Natural killer cell (primary cell): ENCODE results near the gene GPBAR1. TPM values are rescaled to one million over a fixed set of nuclear protein-coding genes. Genes with fewer than 3 reads are reported as not detected.
"Not testable (repeated sequence)": the region's sequence is repeated elsewhere in the genome, so short reads cannot be mapped to it uniquely, and the experiment has no call there.

Source experiments
- ATAC-seq, 3 donors: fragments of 150-1000 bp in 2 of 3; fragments of 200-7000 bp in 1 of 3; cut with Tn5 transposase; 1 replicate in 1 of 3; 2 replicates in 2 of 3; pipeline ENCODE4 v1.10.0; 2021; ENCODE audit warnings: mild to moderate bottlenecking in 2 of 3, moderate library complexity in 2 of 3
- DNase-seq, 2 donors: peaks; one replicate each; pipeline versions ENCODE4 v3.0.0 to v3.0.0-alpha.2; 2013 to 2021; ENCODE audit warnings: mixed read lengths in 1 of 2
- H3K27ac ChIP-seq: one replicate; pipeline ENCODE4 v1.5.1; 2013; ENCODE audit warnings: mild to moderate bottlenecking, low read length
- H3K27me3 ChIP-seq: one replicate; pipeline ENCODE4 v1.6.1; 2013; ENCODE audit warnings: low read length; ENCODE audit not compliant: control insufficient read depth, insufficient read depth
- H3K36me3 ChIP-seq: one replicate; pipeline ENCODE4 v1.6.1; 2013; ENCODE audit warnings: low read length; ENCODE audit not compliant: control insufficient read depth, insufficient read depth
- H3K4me1 ChIP-seq: one replicate; pipeline ENCODE4 v1.6.1; 2013; ENCODE audit warnings: low read length; ENCODE audit not compliant: control insufficient read depth, insufficient read depth
- H3K4me3 ChIP-seq: one replicate; pipeline ENCODE4 v1.5.1; 2013; ENCODE audit warnings: low read length
- H3K9me3 ChIP-seq: one replicate; pipeline ENCODE4 v1.6.1; 2013; ENCODE audit warnings: low read length; ENCODE audit not compliant: control insufficient read depth, insufficient read depth
- H3K27ac Mint-ChIP-seq, 2 donors: one replicate each; pipeline ENCODE4 v1.8.0; 2022; ENCODE audit warnings: mild to moderate bottlenecking in 2 of 2, mixed read lengths in 2 of 2, moderate library complexity in 1 of 2
- H3K27me3 Mint-ChIP-seq, 2 donors: one replicate each; pipeline ENCODE4 v1.8.0; 2022; ENCODE audit warnings: low read depth in 2 of 2, mixed read lengths in 2 of 2
- H3K36me3 Mint-ChIP-seq: one replicate; pipeline ENCODE4 v1.8.0; 2022; ENCODE audit warnings: mixed read lengths
- H3K4me1 Mint-ChIP-seq, 2 donors: one replicate each; pipeline ENCODE4 v1.8.0; 2022; ENCODE audit warnings: mixed read lengths in 2 of 2
- H3K4me3 Mint-ChIP-seq: one replicate; pipeline ENCODE4 v1.8.0; 2022; ENCODE audit warnings: mild to moderate bottlenecking, moderate library complexity, mixed read lengths
- H3K9me3 Mint-ChIP-seq, 2 donors: one replicate each; pipeline ENCODE4 v1.8.0; 2022; ENCODE audit warnings: mixed read lengths in 2 of 2
- CTCF ChIP-seq: fragments of 200-600 bp; IDR thresholded peaks from one replicate; pipeline ENCODE4 v1.8.0; 2022; ENCODE audit warnings: antibody characterized with exemption
- WGBS: methylation state at CpG from one replicate; pipeline ENCODE4 v1.1.7; 2013; ENCODE audit warnings: missing lambda C conversion rate; ENCODE audit not compliant: insufficient coverage; 5-methylcytosine and 5-hydroxymethylcytosine counted together
- intact Hi-C: fragments of 100-400 bp; cut with micrococcal nuclease; formaldehyde crosslinking; loops from one replicate; pipeline ENCODE4 v1.14.2; 2022
- total RNA-seq, 4 donors: library from RNA; stranded (reverse); fragments of 120-200 nt in 1 of 4; gene quantifications; one replicate each; pipeline versions ENCODE4 v1.2.3 to v1.2.4, GENCODE V29; 2013 to 2022

GPBAR1 gene
- total RNA-seq, 3 donors from 2014 or later (not counting 1 experiment from before 2014, with no cell fraction given): 1.4 to 3.3 (median 2.6) TPM

DNA sequence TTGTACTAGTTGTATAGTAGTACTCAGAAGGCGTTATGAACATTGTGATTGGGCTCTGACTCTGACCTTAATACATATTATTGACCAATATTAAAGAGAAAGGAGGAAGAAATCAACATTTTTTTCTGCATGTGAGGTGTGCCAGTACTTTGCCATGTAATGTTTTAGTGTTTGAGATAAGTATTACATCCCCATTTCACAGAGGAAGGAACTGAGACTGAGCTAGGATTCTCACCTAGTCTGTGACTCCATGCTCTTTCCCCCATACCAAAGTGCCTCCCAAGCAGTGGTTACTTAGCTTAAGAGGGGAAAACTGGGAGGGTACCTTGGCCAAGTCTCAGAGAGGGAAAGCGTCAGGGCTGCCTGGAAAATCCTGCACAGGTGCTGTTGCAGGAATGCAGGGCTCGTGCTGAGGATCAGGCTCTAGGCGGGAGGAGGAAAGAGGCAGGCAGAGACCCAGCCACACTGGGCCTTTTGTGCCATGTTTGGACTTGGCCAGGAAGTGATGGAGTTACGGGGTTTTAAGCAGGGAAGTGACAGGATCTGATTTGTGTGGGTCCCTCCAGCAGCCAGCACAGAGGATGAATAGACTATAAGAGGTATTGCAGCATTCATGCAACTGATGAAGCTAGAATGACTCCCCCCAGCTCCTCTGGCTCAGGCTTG, 11.2 kb downstream of the GPBAR1 start:
- Mint-ChIP-seq H3K4me1 (peaks cover 34 to 54% of the 10 kb centered on the region in 2 donors), H3K9me3 (no peaks in the 10 kb centered on the region), H3K4me3 (peak overlapping the region; percentile 96), H3K27ac (peak overlapping the region; percentile 84 to 88), H3K27me3 (no peaks in the 10 kb centered on the region), H3K36me3 (peaks cover 4% of the 10 kb centered on the region)
- Histone ChIP-seq H3K27me3 (no peaks in the 10 kb centered on the region), H3K36me3 (peaks cover 43% of the 10 kb centered on the region), H3K9me3 (no peaks in the 10 kb centered on the region), H3K4me3 (no peak overlapping the region), H3K4me1 (peaks cover 34% of the 10 kb centered on the region), H3K27ac (no peak overlapping the region)
- ATAC-seq: no peak
- intact Hi-C loops: loop anchor here (1.0 to 10.0 kb wide), 4 partner anchors 84 to 583 kb away; partner anchors contain the start of genes CATIP and WNT6
- WGBS: 73% methylated on average over 4 of the region's 5 CpGs
- peak in 1 of 2 donors; percentile 23 for DNase-seq
- no peak for TF ChIP-seq CTCF

DNA sequence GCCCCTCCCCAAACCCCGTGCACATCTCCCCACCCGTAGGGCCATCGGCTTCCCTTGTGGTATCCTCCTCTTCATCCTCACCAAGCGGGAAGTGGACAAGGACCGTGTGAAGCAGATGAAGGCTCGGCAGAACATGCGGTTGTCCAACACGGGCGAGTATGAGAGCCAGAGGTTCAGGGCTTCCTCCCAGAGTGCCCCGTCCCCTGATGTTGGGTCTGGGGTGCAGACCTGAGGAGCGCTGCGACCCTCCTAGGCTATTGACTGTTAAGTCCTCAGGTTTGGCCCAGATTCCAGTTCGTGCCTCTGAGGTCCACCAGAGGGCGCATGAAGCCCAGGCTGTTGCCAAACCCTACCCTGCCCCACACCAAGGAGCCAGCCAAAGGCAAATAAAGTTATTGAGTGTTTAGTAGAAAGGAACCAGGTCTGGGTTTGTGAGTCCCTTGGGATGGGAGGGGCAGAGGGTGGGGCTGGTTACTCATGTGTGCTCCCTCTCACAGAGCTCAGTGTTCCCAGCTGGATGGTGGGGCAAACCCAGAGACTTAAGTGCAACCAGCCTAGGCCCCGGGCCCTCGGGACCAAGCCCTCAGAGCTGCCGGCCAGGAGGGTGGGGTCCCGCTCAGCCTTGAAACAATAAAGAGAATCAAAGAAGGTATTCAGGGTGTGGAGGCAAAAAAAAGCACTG, 11.9 kb downstream of the GPBAR1 start:
- H3K4me1 Mint-ChIP-seq: peaks cover 40 to 54% of the 10 kb centered on the region in 2 donors
- peaks cover 9% of the 10 kb centered on the region for H3K36me3 Mint-ChIP-seq
- Histone ChIP-seq H3K4me3 (no peak overlapping the region), H3K9me3 (no peaks in the 10 kb centered on the region), H3K27me3 (no peaks in the 10 kb centered on the region), H3K4me1 (peaks cover 34% of the 10 kb centered on the region), H3K36me3 (peaks cover 43% of the 10 kb centered on the region), H3K27ac (peak overlapping the region; percentile 24)
- 36% methylated on average over 16 of the region's 18 CpGs for WGBS
- intact Hi-C loops: loop anchor here (1.0 to 10.0 kb wide), 4 partner anchors 84 to 582 kb away; partner anchors contain the start of genes CATIP and WNT6
- peak overlapping the region; percentile 6 for H3K4me3 Mint-ChIP-seq
- peak; percentile 87 for TF ChIP-seq CTCF
- ATAC-seq (peak in 2 of 3 donors; percentile 9 to 17), DNase-seq (peak; percentile 70 to 91)
- H3K9me3 Mint-ChIP-seq: no peaks in the 10 kb centered on the region
- H3K27me3 Mint-ChIP-seq: no peaks in the 10 kb centered on the region
- peak overlapping the region; percentile 84 to 88 for H3K27ac Mint-ChIP-seq

GRCh38 chr2:218273214-218273907, 12.5 kb downstream of the GPBAR1 start:
- Mint-ChIP-seq H3K4me1 (peaks cover 40 to 54% of the 10 kb centered on the region in 2 donors), H3K27ac (peak overlapping the region; percentile 43 to 58)
- 89% methylated on average over 5 of the region's 8 CpGs for WGBS
- H3K36me3 Mint-ChIP-seq, H3K9me3 ChIP-seq, H3K4me3 Mint-ChIP-seq, H3K9me3 Mint-ChIP-seq, DNase-seq, H3K27me3 ChIP-seq, H3K4me3 ChIP-seq, ATAC-seq, H3K27me3 Mint-ChIP-seq: not testable (repeated sequence)
- peaks cover 34% of the 10 kb centered on the region for H3K4me1 ChIP-seq
- peak overlapping the region; percentile 24 for H3K27ac ChIP-seq
- peaks cover 49% of the 10 kb centered on the region for H3K36me3 ChIP-seq
- intact Hi-C loops: loop anchor here (10.0 kb wide), 1 partner anchor 581 kb away; the partner anchor contains the start of gene WNT6

DNA sequence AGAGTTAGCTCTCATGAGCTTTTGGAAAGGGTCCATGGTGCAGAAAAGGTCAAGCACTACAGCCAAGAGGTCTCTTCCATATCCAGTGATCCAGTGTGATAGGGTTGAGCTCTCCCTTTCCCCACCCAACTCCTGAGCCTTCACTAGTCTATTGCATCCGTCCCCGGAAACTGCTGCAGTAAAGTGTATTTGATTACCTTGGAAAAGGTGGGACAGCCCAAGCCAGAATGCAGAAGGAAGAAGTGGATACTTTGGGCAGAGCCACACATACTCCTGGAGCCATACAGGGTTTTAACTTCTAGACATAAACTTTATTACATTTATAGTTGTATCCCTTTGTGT, 13.1 kb downstream of the GPBAR1 start:
- no peak for ATAC-seq
- Histone ChIP-seq H3K36me3 (peaks cover 55% of the 10 kb centered on the region), H3K27me3 (no peaks in the 10 kb centered on the region), H3K9me3 (no peaks in the 10 kb centered on the region), H3K4me1 (peaks cover 33% of the 10 kb centered on the region), H3K27ac (no peak overlapping the region), H3K4me3 (no peak overlapping the region)
- H3K36me3 Mint-ChIP-seq: peaks cover 9% of the 10 kb centered on the region
- intact Hi-C loops: loop anchor here (10.0 kb wide), 1 partner anchor 581 kb away; the partner anchor contains the start of gene WNT6
- H3K27me3 Mint-ChIP-seq: no peaks in the 10 kb centered on the region
- DNase-seq: no peak
- TF ChIP-seq CTCF: no peak
- H3K9me3 Mint-ChIP-seq: no peaks in the 10 kb centered on the region
- H3K4me3 Mint-ChIP-seq: no peak overlapping the region
- WGBS: 100% methylated on average over 2 of the region's 2 CpGs
- peaks cover 40 to 54% of the 10 kb centered on the region in 2 donors for H3K4me1 Mint-ChIP-seq
- H3K27ac Mint-ChIP-seq: peak overlapping the region; percentile 43 to 58
